Fibroblast of lung (primary cell): ENCODE data around the gene OCA2.

Experiments
- EZH2 ChIP-seq: IDR thresholded peaks from 2 replicates; pipeline ENCODE4 v1.5.1; 2012; ENCODE audit warnings: low read length, control low read depth, mild to moderate bottlenecking; ENCODE audit errors: missing control alignments
- TF ChIP-seq, protein P1 (sequence below), 2 donors: IDR thresholded peaks in 1 of 2; conservative IDR thresholded peaks in 1 of 2; 1 replicate in 1 of 2; 2 replicates in 1 of 2; pipeline ENCODE4 v1.5.1; 2011 to 2012; ENCODE audit warnings: low read length in 2 of 2, control low read depth in 1 of 2, inconsistent platforms in 1 of 2, low read depth in 1 of 2, mild to moderate bottlenecking in 1 of 2

DNA sequence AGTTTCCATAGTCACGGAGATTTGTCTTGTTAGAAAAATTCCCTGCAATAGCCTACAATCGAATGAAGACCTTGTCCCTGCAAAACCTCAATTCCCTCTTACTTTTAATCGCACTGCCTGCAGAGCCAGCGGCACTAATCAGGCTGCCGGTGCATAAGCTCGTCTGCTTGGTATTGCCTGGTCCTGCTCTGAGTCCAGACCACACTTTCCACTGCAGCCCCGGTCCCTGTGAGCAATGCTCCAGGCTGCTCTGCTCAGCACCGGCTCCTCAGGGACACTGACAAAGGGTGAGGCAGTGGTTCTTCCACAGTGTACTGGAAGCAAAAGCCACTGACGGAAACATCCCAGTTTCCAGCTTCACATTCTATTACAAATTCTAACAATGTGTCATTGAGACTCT is 164.3 kb downstream of the OCA2 start:
- TF ChIP-seq, protein P1, sequence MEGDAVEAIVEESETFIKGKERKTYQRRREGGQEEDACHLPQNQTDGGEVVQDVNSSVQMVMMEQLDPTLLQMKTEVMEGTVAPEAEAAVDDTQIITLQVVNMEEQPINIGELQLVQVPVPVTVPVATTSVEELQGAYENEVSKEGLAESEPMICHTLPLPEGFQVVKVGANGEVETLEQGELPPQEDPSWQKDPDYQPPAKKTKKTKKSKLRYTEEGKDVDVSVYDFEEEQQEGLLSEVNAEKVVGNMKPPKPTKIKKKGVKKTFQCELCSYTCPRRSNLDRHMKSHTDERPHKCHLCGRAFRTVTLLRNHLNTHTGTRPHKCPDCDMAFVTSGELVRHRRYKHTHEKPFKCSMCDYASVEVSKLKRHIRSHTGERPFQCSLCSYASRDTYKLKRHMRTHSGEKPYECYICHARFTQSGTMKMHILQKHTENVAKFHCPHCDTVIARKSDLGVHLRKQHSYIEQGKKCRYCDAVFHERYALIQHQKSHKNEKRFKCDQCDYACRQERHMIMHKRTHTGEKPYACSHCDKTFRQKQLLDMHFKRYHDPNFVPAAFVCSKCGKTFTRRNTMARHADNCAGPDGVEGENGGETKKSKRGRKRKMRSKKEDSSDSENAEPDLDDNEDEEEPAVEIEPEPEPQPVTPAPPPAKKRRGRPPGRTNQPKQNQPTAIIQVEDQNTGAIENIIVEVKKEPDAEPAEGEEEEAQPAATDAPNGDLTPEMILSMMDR (conservative IDR thresholded peaks at IDR 0.05 in 1 of 2, IDR thresholded peaks at IDR 0.05 in 1 of 2; ENCODE audit: low read depth in 1 of 2, low read length in 2 of 2), result no peak
- no peak for TF ChIP-seq EZH2
